Measurements from ENCODE around the gene TTYH2.

DNA sequence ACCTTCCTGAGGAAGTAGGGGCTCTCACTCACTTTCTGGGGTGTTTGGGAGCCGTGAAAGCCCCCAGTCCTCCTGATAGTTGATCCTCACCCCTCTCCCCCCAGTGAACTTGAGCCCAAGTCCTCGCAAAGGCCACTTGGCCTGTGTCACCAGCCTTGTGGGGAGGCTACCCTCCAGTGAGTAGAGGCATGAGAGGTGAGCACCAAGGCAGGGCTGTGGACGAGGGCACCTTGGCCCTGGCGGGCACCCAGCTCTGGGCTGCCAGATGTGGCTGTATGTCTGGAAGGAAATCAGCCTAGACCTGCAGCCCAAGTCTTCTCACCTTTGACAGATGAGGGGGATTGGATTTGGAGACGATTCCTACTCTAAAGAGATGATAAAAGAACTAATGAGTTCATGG lies 3.1 kb downstream of the TTYH2 start:
- TF ChIP-seq, protein P1, sequence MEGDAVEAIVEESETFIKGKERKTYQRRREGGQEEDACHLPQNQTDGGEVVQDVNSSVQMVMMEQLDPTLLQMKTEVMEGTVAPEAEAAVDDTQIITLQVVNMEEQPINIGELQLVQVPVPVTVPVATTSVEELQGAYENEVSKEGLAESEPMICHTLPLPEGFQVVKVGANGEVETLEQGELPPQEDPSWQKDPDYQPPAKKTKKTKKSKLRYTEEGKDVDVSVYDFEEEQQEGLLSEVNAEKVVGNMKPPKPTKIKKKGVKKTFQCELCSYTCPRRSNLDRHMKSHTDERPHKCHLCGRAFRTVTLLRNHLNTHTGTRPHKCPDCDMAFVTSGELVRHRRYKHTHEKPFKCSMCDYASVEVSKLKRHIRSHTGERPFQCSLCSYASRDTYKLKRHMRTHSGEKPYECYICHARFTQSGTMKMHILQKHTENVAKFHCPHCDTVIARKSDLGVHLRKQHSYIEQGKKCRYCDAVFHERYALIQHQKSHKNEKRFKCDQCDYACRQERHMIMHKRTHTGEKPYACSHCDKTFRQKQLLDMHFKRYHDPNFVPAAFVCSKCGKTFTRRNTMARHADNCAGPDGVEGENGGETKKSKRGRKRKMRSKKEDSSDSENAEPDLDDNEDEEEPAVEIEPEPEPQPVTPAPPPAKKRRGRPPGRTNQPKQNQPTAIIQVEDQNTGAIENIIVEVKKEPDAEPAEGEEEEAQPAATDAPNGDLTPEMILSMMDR (conservative IDR thresholded peaks at IDR 0.05; ENCODE audit: low read depth, low read length): no peak
- no peak for TF ChIP-seq POLR2A (IDR thresholded peaks at IDR 0.05; ENCODE audit: low read depth, low read length)
- TF ChIP-seq, protein P2, sequence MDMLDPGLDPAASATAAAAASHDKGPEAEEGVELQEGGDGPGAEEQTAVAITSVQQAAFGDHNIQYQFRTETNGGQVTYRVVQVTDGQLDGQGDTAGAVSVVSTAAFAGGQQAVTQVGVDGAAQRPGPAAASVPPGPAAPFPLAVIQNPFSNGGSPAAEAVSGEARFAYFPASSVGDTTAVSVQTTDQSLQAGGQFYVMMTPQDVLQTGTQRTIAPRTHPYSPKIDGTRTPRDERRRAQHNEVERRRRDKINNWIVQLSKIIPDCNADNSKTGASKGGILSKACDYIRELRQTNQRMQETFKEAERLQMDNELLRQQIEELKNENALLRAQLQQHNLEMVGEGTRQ (IDR thresholded peaks at IDR 0.05; ENCODE audit: low read depth, low read length): no peak
- TF ChIP-seq CHD1 (IDR thresholded peaks at IDR 0.05; ENCODE audit: low read depth, low read length): no peak
- no peak for TF ChIP-seq MXI1 (IDR thresholded peaks at IDR 0.05; ENCODE audit: borderline replicate concordance, low read depth, low read length)
- TF ChIP-seq BHLHE40 (IDR thresholded peaks at IDR 0.05; ENCODE audit: low read depth, low read length): no peak
- TF ChIP-seq SMC3 (IDR thresholded peaks at IDR 0.05; ENCODE audit: low read depth, low read length): no peak
- TF ChIP-seq RCOR1 (IDR thresholded peaks at IDR 0.05; ENCODE audit: insufficient replicate concordance, low read length): no peak
- TF ChIP-seq MAZ (IDR thresholded peaks at IDR 0.05; ENCODE audit: borderline replicate concordance, low read depth, low read length): no peak
- TF ChIP-seq RFX5 (IDR thresholded peaks at IDR 0.05; ENCODE audit: low read depth, low read length): no peak
- TF ChIP-seq CEBPB (IDR thresholded peaks at IDR 0.05; ENCODE audit: low read depth, low read length): no peak
- no peak for TF ChIP-seq MAFK (IDR thresholded peaks at IDR 0.05; ENCODE audit: low read depth, low read length)
- TF ChIP-seq NFE2L2 (IDR thresholded peaks at IDR 0.05; ENCODE audit: low read depth, low read length): no peak
